Skeletal muscle tissue (tissue), 5 donors: ENCODE measurements around the gene DAPK2. TPM values are rescaled to one million over a fixed set of nuclear protein-coding genes. Genes with fewer than 3 reads are reported as not detected.
A peak's percentile ranks its signal among the peaks of the same experiment; 100 is the strongest.

Experiments
- H3K27ac ChIP-seq: one replicate; pipeline ENCODE4 v1.7.0; 2013; ENCODE audit warnings: mild to moderate bottlenecking, low read depth, low read length, inconsistent platforms
- H3K27me3 ChIP-seq, 3 donors: one replicate each; pipeline ENCODE4 v1.7.0; 2013; ENCODE audit warnings: low read length in 3 of 3; ENCODE audit not compliant: control insufficient read depth in 3 of 3, insufficient read depth in 3 of 3
- H3K36me3 ChIP-seq, 3 donors: one replicate each; pipeline ENCODE4 v1.7.0; 2013; ENCODE audit warnings: low read length in 3 of 3; ENCODE audit not compliant: control insufficient read depth in 3 of 3, insufficient read depth in 3 of 3
- H3K4me1 ChIP-seq, 3 donors: one replicate each; pipeline ENCODE4 v1.7.0; 2013; ENCODE audit warnings: low read length in 3 of 3, mild to moderate bottlenecking in 3 of 3; ENCODE audit not compliant: control insufficient read depth in 3 of 3, insufficient read depth in 3 of 3
- H3K4me3 ChIP-seq, 3 donors: one replicate each; pipeline ENCODE4 v1.7.0; 2013; ENCODE audit warnings: low read length in 3 of 3
- H3K9ac ChIP-seq, 3 donors: one replicate each; pipeline ENCODE4 v1.7.0; 2013; ENCODE audit warnings: low read length in 3 of 3, mild to moderate bottlenecking in 3 of 3, moderate library complexity in 2 of 3, low read depth in 1 of 3
- H3K9me3 ChIP-seq, 3 donors: one replicate each; pipeline ENCODE4 v1.7.0; 2013; ENCODE audit warnings: low read length in 3 of 3; ENCODE audit not compliant: control insufficient read depth in 3 of 3
- small RNA-seq: library from RNA; depleted of rRNA; stranded (forward); fragments of <200 nt; gene quantifications from one replicate; pipeline ENCODE3, GENCODE V24; 2014
- total RNA-seq: library from RNA; depleted of rRNA; stranded (reverse); fragments of >200 nt; gene quantifications from one replicate; pipeline ENCODE4 v1.2.3, GENCODE V29; 2014
- donor health status: Osteomylitis.

Gene DAPK2
- total RNA-seq, 1 donor from 2014 or later = 2.6 TPM

- Histone ChIP-seq H3K36me3 (no peaks in the 10 kb centered on the region), H3K27ac (no peak overlapping the region), H3K4me3 (no peak overlapping the region), H3K9ac (no peak overlapping the region), H3K9me3 (no peaks in the 10 kb centered on the region), H3K4me1 (peaks cover 17 to 24% (median 21%) of the 10 kb centered on the region in 3 donors), H3K27me3 (no peaks in the 10 kb centered on the region)
Measured at GRCh38 chr15:63858881-63859280, 187.4 kb downstream of the DAPK2 start.

- Histone ChIP-seq H3K4me3 (no peak overlapping the region), H3K9me3 (no peaks in the 10 kb centered on the region), H3K9ac (no peak overlapping the region), H3K27ac (no peak overlapping the region), H3K36me3 (no peaks in the 10 kb centered on the region), H3K4me1 (peaks cover 17 to 24% (median 21%) of the 10 kb centered on the region in 3 donors), H3K27me3 (no peaks in the 10 kb centered on the region)
Measured at GRCh38 chr15:63858448-63858847, 187.8 kb downstream of the DAPK2 start.

DNA sequence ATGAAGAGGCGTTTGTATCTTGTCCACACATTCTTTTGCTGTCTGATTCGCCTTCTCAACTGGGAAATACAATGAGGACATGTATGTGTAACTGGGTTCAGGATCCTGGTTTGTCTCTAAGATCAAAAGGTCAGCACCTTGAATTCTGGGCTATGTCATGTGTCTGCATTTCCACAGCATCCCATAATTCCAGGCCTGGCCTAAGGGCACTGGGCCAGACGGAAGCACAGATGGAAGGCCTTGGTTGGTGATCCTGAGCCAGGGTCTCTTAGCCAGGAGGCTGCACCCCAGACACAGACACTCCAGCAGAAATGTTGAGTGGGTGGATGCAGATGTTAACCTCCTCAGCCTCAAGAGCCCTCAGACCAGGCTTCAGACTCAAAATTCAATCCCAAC, 188.8 kb downstream of the DAPK2 start:
- Histone ChIP-seq H3K36me3 (no peaks in the 10 kb centered on the region), H3K27me3 (no peaks in the 10 kb centered on the region), H3K9me3 (no peaks in the 10 kb centered on the region), H3K27ac (no peak overlapping the region), H3K9ac (peak overlapping the region in 1 of 3 donors; percentile 13), H3K4me3 (no peak overlapping the region), H3K4me1 (peaks cover 17 to 24% (median 21%) of the 10 kb centered on the region in 3 donors)

Small RNAs within 50 kb of the gene (small RNA-seq; reads per million reads assigned to genes)
- gene AC015914.2 = not detected
- not detected for gene MIR422A

Other genes with a start within 250 kb of the DAPK2 start
- 101 TPM for gene HERC1, start 212.5 kb downstream of the DAPK2 start, total RNA-seq
- gene CIAO2A, start 47.4 kb upstream of the DAPK2 start, total RNA-seq = 54.8 TPM
- gene SNX1, start 49.5 kb upstream of the DAPK2 start, total RNA-seq = 26.6 TPM
- 1.0 TPM for gene SNX22, start 105.2 kb upstream of the DAPK2 start, total RNA-seq
- gene PPIB, start 116.5 kb upstream of the DAPK2 start, total RNA-seq = 199 TPM